ENCODE results near the gene WDR64.

DNA sequence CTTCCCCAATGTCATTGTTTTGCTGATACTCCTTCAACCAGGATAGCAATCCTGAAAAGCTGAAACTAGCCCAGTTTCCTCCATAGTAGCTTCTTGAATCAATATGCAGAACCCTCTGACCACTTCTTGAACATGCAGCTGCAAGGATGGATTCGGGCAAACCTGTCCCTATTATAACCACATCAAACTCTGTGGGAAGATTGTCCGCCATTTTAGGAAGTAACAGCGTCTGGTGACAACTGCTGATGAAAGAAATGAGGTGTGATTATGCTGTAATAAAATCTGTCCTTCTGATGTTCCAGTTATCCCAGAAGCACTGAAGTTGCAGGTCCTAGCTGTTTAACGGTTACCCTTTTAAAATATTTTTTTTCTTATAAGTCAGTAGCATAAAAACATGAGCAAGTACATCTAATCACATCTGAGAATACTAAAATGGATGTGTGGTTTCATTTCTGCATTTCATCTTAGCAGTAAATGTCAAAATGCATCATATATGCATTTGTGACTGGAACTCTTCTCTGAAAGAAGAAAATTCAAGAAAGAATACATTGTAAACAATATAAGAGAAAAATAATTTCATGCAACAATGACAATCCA is 16.4 kb upstream of the WDR64 start:
- TF ChIP-seq EZH2 (IDR thresholded peaks at IDR 0.05; ENCODE audit: low read depth) = no peak
- TF ChIP-seq, protein P1, sequence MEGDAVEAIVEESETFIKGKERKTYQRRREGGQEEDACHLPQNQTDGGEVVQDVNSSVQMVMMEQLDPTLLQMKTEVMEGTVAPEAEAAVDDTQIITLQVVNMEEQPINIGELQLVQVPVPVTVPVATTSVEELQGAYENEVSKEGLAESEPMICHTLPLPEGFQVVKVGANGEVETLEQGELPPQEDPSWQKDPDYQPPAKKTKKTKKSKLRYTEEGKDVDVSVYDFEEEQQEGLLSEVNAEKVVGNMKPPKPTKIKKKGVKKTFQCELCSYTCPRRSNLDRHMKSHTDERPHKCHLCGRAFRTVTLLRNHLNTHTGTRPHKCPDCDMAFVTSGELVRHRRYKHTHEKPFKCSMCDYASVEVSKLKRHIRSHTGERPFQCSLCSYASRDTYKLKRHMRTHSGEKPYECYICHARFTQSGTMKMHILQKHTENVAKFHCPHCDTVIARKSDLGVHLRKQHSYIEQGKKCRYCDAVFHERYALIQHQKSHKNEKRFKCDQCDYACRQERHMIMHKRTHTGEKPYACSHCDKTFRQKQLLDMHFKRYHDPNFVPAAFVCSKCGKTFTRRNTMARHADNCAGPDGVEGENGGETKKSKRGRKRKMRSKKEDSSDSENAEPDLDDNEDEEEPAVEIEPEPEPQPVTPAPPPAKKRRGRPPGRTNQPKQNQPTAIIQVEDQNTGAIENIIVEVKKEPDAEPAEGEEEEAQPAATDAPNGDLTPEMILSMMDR (conservative IDR thresholded peaks at IDR 0.05) = no peak
